HepG2 (cell line): ENCODE results near the gene CTSA. TPM values are rescaled to one million over a fixed set of nuclear protein-coding genes. Genes with fewer than 3 reads are reported as not detected.

ENCODE experiments used
- ATRX ChIP-seq: sonication (generic); formaldehyde crosslinking; IDR thresholded peaks from 2 replicates; pipeline ENCODE4 v1.4.0; 2020; ENCODE audit warnings: missing genetic modification reagents, borderline replicate concordance
- CBFB ChIP-seq: sonication (generic); formaldehyde crosslinking; IDR thresholded peaks from 2 replicates; pipeline ENCODE4 v1.4.0; 2020; ENCODE audit warnings: missing genetic modification reagents
- CBX5 ChIP-seq: sonication (generic); formaldehyde crosslinking; IDR thresholded peaks from 2 replicates; pipeline ENCODE4 v1.4.0; 2020; ENCODE audit warnings: missing genetic modification reagents, borderline replicate concordance
- CENPT ChIP-seq: sonication (generic); formaldehyde crosslinking; IDR thresholded peaks from 2 replicates; pipeline ENCODE4 v1.8.0; 2022; ENCODE audit warnings: low read depth, mild to moderate bottlenecking, moderate library complexity, missing genetic modification reagents
- GABPB1 ChIP-seq: IDR thresholded peaks from 2 replicates; pipeline ENCODE4 v1.6.1; 2016; ENCODE audit warnings: mild to moderate bottlenecking, missing genetic modification reagents, moderate library complexity, missing compliant biosample characterization
- GZF1 ChIP-seq: sonication (generic); formaldehyde crosslinking; IDR thresholded peaks from 2 replicates; pipeline ENCODE4 v1.5.1; 2020; ENCODE audit warnings: mild to moderate bottlenecking, missing genetic modification reagents
- MBNL3 ChIP-seq: fragments of 250-450 bp; sonication (Bioruptor Pico); conservative IDR thresholded peaks from 2 replicates; pipeline ENCODE4 v1.8.0; 2022; ENCODE audit warnings: mild to moderate bottlenecking, inconsistent platforms
- REXO4 ChIP-seq: sonication (generic); formaldehyde crosslinking; IDR thresholded peaks from 2 replicates; pipeline ENCODE4 v1.8.0; 2022; ENCODE audit warnings: missing genetic modification reagents, mild to moderate bottlenecking, borderline replicate concordance
- RXRB ChIP-seq: IDR thresholded peaks from 2 replicates; pipeline ENCODE4 v1.6.1; 2016; ENCODE audit warnings: borderline replicate concordance, missing genetic modification reagents, missing compliant biosample characterization
- SKI ChIP-seq: fragments of 450-650 bp; IDR thresholded peaks from one replicate; pipeline ENCODE4 v1.6.1; 2018; ENCODE audit warnings: mild to moderate bottlenecking; ENCODE audit not compliant: partially characterized antibody
- XBP1 ChIP-seq: sonication (generic); formaldehyde crosslinking; IDR thresholded peaks from 2 replicates; pipeline ENCODE4 v1.5.0; 2020; ENCODE audit warnings: missing genetic modification reagents
- ZFP36L1 ChIP-seq: sonication (generic); formaldehyde crosslinking; IDR thresholded peaks from 2 replicates; pipeline ENCODE4 v1.8.0; 2022; ENCODE audit warnings: mild to moderate bottlenecking, missing genetic modification reagents, moderate library complexity
- ZMYM3 ChIP-seq: sonication (generic); formaldehyde crosslinking; IDR thresholded peaks from 2 replicates; pipeline ENCODE4 v1.5.1; 2020; ENCODE audit warnings: mild to moderate bottlenecking, missing genetic modification reagents
- ZNF383 ChIP-seq: sonication (generic); formaldehyde crosslinking; IDR thresholded peaks from 2 replicates; pipeline ENCODE4 v1.4.0; 2020; ENCODE audit warnings: missing genetic modification reagents, mild to moderate bottlenecking, borderline replicate concordance
- ZNF563 ChIP-seq: sonication (generic); formaldehyde crosslinking; IDR thresholded peaks from 2 replicates; pipeline ENCODE4 v1.8.0; 2022; ENCODE audit warnings: mild to moderate bottlenecking, moderate library complexity, missing genetic modification reagents
- ZNF660 ChIP-seq: sonication (generic); formaldehyde crosslinking; IDR thresholded peaks from 2 replicates; pipeline ENCODE4 v1.5.1; 2020; ENCODE audit warnings: mild to moderate bottlenecking, low read depth, missing genetic modification reagents, borderline replicate concordance
- polyA plus RNA-seq, 8 experiments: library from polyadenylated mRNA; depleted of rRNA in 3 of 8; stranded (reverse) in 7 of 8; unstranded in 1 of 8; fragments of >200 nt; fragmentation: Illumina TruSeq in 4 of 8; extraction: Trizol in 4 of 8; gene quantifications; 2 replicates each; pipeline versions ENCODE4 v1.2.1 to v1.2.3, GENCODE V29; 2011 to 2016; ENCODE audit warnings: low read depth in 4 of 8, missing spikeins in 1 of 8, mixed read lengths in 1 of 8; ENCODE audit not compliant: insufficient read depth in 1 of 8
- total RNA-seq, 5 experiments: library from RNA; depleted of rRNA; stranded (reverse); fragments of >200 nt; fragmentation: Illumina TruSeq; extraction: Trizol; gene quantifications; 2 replicates each; pipeline ENCODE4 v1.2.3, GENCODE V29; 2016; ENCODE audit warnings: low read depth in 1 of 5
- TF ChIP-seq, protein P1 (sequence below): sonication (generic); formaldehyde crosslinking; IDR thresholded peaks from 2 replicates; pipeline ENCODE4 v1.4.0; 2020; ENCODE audit warnings: mild to moderate bottlenecking, missing genetic modification reagents
- TF ChIP-seq, protein P2 (sequence below): sonication (generic); formaldehyde crosslinking; conservative IDR thresholded peaks from 2 replicates; pipeline ENCODE4 v1.5.0; 2020; ENCODE audit warnings: missing genetic modification reagents
- TF ChIP-seq, protein P3 (sequence below): fragments of 450-650 bp; IDR thresholded peaks from 2 replicates; pipeline ENCODE4 v1.6.1; 2016
- TF ChIP-seq, protein P4 (sequence below): sonication (generic); formaldehyde crosslinking; IDR thresholded peaks from 2 replicates; pipeline ENCODE4 v1.4.0; 2020; ENCODE audit warnings: missing genetic modification reagents
- TF ChIP-seq, protein P5 (sequence below): sonication (generic); formaldehyde crosslinking; IDR thresholded peaks from 2 replicates; pipeline ENCODE4 v1.9.0; 2021; ENCODE audit warnings: missing genetic modification reagents, mild to moderate bottlenecking, borderline replicate concordance
- TF ChIP-seq, protein P6 (sequence below): sonication (generic); formaldehyde crosslinking; IDR thresholded peaks from 2 replicates; pipeline ENCODE4 v1.4.0; 2020; ENCODE audit warnings: mild to moderate bottlenecking, missing genetic modification reagents

The CTSA gene
- total and polyA plus RNA-seq, 2 of the 13 experiments (the other 11 are each of a cell fraction or from before 2014, with no cell fraction given) = 202 to 231 TPM

DNA sequence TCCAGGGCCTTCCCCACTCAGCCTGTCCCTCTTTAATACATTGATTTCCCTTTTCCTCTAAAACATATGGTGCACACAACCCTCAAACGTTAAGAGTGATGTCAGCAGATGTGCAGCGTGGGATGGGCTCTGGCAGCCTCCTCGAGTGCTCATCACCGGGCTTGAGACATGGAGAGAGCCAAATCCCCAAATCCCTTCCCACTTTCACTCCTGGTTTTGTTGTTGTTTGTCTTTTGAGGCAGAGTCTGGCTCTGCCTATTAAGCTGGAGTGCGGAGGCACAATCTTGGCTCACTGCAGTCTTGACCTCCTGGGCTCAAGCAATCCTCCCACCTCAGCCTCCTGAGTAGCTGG, 26.6 kb downstream of the CTSA start (continued):
- TF ChIP-seq, protein P1, sequence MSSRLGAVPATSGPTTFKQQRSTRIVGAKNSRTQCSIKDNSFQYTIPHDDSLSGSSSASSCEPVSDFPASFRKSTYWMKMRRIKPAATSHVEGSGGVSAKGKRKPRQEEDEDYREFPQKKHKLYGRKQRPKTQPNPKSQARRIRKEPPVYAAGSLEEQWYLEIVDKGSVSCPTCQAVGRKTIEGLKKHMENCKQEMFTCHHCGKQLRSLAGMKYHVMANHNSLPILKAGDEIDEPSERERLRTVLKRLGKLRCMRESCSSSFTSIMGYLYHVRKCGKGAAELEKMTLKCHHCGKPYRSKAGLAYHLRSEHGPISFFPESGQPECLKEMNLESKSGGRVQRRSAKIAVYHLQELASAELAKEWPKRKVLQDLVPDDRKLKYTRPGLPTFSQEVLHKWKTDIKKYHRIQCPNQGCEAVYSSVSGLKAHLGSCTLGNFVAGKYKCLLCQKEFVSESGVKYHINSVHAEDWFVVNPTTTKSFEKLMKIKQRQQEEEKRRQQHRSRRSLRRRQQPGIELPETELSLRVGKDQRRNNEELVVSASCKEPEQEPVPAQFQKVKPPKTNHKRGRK = no peak
- TF ChIP-seq ZMYM3 (no peak; the same call in 1 of the 2 replicates), XBP1 (CRISPR knock-in tag) (no peak), ZNF660 (no peak), ZNF563 (CRISPR knock-in tag) (no peak), RXRB (CRISPR knock-in tag) (no peak), CBFB (CRISPR knock-in tag) (no peak), REXO4 (no peak), GABPB1 (CRISPR knock-in tag) (no peak), SKI (no peak), CENPT (CRISPR knock-in tag) (no peak), ATRX (CRISPR knock-in tag) (no peak), GZF1 (CRISPR knock-in tag) (no peak), MBNL3 (CRISPR knock-in tag) (no peak), ZFP36L1 (CRISPR knock-in tag) (0 out of 2 replicates have a peak, but pooled peaks have one; percentile 55), CBX5 (CRISPR knock-in tag) (no peak), ZNF383 (CRISPR knock-in tag) (no peak)
- TF ChIP-seq, protein P2, sequence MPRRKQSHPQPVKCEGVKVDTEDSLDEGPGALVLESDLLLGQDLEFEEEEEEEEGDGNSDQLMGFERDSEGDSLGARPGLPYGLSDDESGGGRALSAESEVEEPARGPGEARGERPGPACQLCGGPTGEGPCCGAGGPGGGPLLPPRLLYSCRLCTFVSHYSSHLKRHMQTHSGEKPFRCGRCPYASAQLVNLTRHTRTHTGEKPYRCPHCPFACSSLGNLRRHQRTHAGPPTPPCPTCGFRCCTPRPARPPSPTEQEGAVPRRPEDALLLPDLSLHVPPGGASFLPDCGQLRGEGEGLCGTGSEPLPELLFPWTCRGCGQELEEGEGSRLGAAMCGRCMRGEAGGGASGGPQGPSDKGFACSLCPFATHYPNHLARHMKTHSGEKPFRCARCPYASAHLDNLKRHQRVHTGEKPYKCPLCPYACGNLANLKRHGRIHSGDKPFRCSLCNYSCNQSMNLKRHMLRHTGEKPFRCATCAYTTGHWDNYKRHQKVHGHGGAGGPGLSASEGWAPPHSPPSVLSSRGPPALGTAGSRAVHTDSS (CRISPR knock-in tag) = 0 out of 2 replicates have a peak, but pooled peaks have one; percentile 16
- TF ChIP-seq, protein P3, sequence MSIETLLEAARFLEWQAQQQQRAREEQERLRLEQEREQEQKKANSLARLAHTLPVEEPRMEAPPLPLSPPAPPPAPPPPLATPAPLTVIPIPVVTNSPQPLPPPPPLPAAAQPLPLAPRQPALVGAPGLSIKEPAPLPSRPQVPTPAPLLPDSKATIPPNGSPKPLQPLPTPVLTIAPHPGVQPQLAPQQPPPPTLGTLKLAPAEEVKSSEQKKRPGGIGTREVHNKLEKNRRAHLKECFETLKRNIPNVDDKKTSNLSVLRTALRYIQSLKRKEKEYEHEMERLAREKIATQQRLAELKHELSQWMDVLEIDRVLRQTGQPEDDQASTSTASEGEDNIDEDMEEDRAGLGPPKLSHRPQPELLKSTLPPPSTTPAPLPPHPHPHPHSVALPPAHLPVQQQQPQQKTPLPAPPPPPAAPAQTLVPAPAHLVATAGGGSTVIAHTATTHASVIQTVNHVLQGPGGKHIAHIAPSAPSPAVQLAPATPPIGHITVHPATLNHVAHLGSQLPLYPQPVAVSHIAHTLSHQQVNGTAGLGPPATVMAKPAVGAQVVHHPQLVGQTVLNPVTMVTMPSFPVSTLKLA = no peak
- TF ChIP-seq, protein P4, sequence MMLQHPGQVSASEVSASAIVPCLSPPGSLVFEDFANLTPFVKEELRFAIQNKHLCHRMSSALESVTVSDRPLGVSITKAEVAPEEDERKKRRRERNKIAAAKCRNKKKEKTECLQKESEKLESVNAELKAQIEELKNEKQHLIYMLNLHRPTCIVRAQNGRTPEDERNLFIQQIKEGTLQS (CRISPR knock-in tag) = no peak
- TF ChIP-seq, protein P5, sequence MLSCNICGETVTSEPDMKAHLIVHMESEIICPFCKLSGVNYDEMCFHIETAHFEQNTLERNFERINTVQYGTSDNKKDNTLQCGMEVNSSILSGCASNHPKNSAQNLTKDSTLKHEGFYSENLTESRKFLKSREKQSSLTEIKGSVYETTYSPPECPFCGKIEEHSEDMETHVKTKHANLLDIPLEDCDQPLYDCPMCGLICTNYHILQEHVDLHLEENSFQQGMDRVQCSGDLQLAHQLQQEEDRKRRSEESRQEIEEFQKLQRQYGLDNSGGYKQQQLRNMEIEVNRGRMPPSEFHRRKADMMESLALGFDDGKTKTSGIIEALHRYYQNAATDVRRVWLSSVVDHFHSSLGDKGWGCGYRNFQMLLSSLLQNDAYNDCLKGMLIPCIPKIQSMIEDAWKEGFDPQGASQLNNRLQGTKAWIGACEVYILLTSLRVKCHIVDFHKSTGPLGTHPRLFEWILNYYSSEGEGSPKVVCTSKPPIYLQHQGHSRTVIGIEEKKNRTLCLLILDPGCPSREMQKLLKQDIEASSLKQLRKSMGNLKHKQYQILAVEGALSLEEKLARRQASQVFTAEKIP (CRISPR knock-in tag) = no peak
- TF ChIP-seq, protein P6, sequence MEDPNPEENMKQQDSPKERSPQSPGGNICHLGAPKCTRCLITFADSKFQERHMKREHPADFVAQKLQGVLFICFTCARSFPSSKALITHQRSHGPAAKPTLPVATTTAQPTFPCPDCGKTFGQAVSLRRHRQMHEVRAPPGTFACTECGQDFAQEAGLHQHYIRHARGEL (CRISPR knock-in tag) = no peak
